A673 (cell line): ENCODE results near the gene PDCD4.

Experiments
- CTCF ChIP-seq: fragments of 300-800, 200-600 bp; sonication (generic); conservative IDR thresholded peaks from 2 replicates; pipeline ENCODE4 v1.5.1; 2017; ENCODE audit warnings: low read depth, mild to moderate bottlenecking, antibody characterized with exemption, low read length, moderate library complexity, mixed read lengths
- EZH2 ChIP-seq: fragments of 200-600 bp; sonication (generic); IDR thresholded peaks from 2 replicates; pipeline ENCODE4 v1.6.1; 2017; ENCODE audit warnings: borderline replicate concordance, low read depth, mild to moderate bottlenecking, mixed read lengths, antibody characterized with exemption, low read length; ENCODE audit not compliant: poor library complexity, severe bottlenecking

GRCh38 chr10:110915035-110915434, 43.3 kb downstream of the PDCD4 start:
- no peak for TF ChIP-seq CTCF
- no peak for TF ChIP-seq EZH2
